Activated CD4-positive, alpha-beta memory T cell treated with anti-CD3 and anti-CD28 coated beads, Interleukin-2, amount 10 ng/mL, durations not matched to agents 7 days and 5 days (primary cell): ENCODE data around the gene FAM169A. TPM values are rescaled to one million over a fixed set of nuclear protein-coding genes. Genes with fewer than 3 reads are reported as not detected.
"Not testable (repeated sequence)": the region's sequence is repeated elsewhere in the genome, so short reads cannot be mapped to it uniquely, and the experiment has no call there.

Experiments used
- CTCF ChIA-PET: fragments of 350-600 bp; sonication (Branson Sonifier 250); formaldehyde crosslinking; loops from one replicate; lab custom pipeline; 2021; ENCODE audit warnings: antibody characterized with exemption, inconsistent platforms; lab: Charles Lee
- POLR2A ChIA-PET: fragments of 350-600 bp; sonication (Branson Sonifier 250); formaldehyde crosslinking; loops from one replicate; lab custom pipeline; 2021; ENCODE audit warnings: antibody characterized with exemption; lab: Charles Lee
- DNase-seq: peaks from one replicate; pipeline ENCODE4 v3.0.0-alpha.2; 2020
- H3K27ac Mint-ChIP-seq: one replicate; pipeline ENCODE4 v1.8.0; 2021; ENCODE audit warnings: mild to moderate bottlenecking, mixed read lengths
- H3K27me3 Mint-ChIP-seq: one replicate; pipeline ENCODE4 v1.8.0; 2021; ENCODE audit warnings: mixed read lengths
- H3K36me3 Mint-ChIP-seq: one replicate; pipeline ENCODE4 v1.8.0; 2021; ENCODE audit warnings: low read depth, mixed read lengths
- H3K4me1 Mint-ChIP-seq: one replicate; pipeline ENCODE4 v1.8.0; 2021; ENCODE audit warnings: mixed read lengths
- H3K4me3 Mint-ChIP-seq: one replicate; pipeline ENCODE4 v1.8.0; 2021; ENCODE audit warnings: mild to moderate bottlenecking, mixed read lengths
- H3K9me3 Mint-ChIP-seq: one replicate; pipeline ENCODE4 v1.8.0; 2021; ENCODE audit warnings: mixed read lengths
- total RNA-seq, 2 experiments: library from RNA; stranded (reverse); gene quantifications; one replicate each; pipeline ENCODE4 v1.2.3, GENCODE V29; 2021

The FAM169A gene
- total RNA-seq, 2 experiments from 2014 or later, result 3.5 to 4.6 TPM

- CTCF ChIA-PET, result interaction anchor here (1.0 to 1.9 kb wide), 5 partner anchors 8 to 146 kb away, joined by 3 to 6 read pairs (median 3); no protein-coding TSS in a partner anchor
- Mint-ChIP-seq H3K4me3 (peak overlapping the region; percentile 98), H3K9me3 (no peaks in the 10 kb centered on the region), H3K27me3 (no peaks in the 10 kb centered on the region), H3K4me1 (peaks cover 48% of the 10 kb centered on the region), H3K27ac (peak overlapping the region; percentile 95), H3K36me3 (peaks cover 38% of the 10 kb centered on the region)
- POLR2A ChIA-PET, result interaction anchor here (1.1 to 1.5 kb wide), 2 partner anchors 466 to 471 kb away, joined by 3 to 5 read pairs; partner anchors contain the start of gene ANKRD31
- no peak for DNase-seq
Measured at GRCh38 chr5:74765929-74766328, 100.3 kb downstream of the FAM169A start.

- peak overlapping the region; percentile 16 for H3K27ac Mint-ChIP-seq
- POLR2A ChIA-PET, result no interaction called here
- H3K4me1 Mint-ChIP-seq, result peaks cover 51% of the 10 kb centered on the region
- no peaks in the 10 kb centered on the region for H3K27me3 Mint-ChIP-seq
- CTCF ChIA-PET, result interaction anchor here (0.7 kb wide), 1 partner anchor 501 kb away, joined by 3 read pairs; no protein-coding TSS in a partner anchor
- no peak for DNase-seq
- peak overlapping the region; percentile 58 for H3K4me3 Mint-ChIP-seq
- no peaks in the 10 kb centered on the region for H3K9me3 Mint-ChIP-seq
- peaks cover 36% of the 10 kb centered on the region for H3K36me3 Mint-ChIP-seq
Measured at GRCh38 chr5:74765201-74765600, 101.0 kb downstream of the FAM169A start.

DNA sequence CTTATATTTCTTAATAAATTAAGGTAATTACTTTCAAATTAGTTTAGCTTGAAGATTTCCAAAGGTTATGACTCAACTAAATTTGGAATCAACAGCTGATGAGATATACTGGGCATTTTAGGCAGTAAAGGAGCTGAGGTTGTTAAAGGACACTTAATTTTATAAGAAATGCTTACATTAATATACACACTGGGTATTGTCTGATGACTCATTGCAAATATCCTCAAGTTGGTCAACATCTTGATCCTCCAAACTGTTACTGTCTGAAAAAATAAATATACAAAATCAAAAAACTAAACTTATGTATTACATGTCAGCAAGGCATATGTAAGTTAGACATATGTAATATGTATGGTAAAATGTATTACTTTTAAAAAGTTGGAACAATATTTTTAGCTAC lies 102.7 kb downstream of the FAM169A start:
- H3K4me3 Mint-ChIP-seq, result no peak overlapping the region
- H3K27ac Mint-ChIP-seq, result no peak overlapping the region
- ChIA-PET POLR2A (interaction anchor here (1.4 kb wide), 2 partner anchors 8 to 78 kb away, joined by 3 to 4 read pairs; partner anchors contain the start of gene HEXB), CTCF (interaction anchor here (1.4 kb wide), 2 partner anchors 10 to 155 kb away, joined by 3 read pairs; no protein-coding TSS in a partner anchor)
- DNase-seq, result no peak
- no peaks in the 10 kb centered on the region for H3K27me3 Mint-ChIP-seq
- H3K9me3 Mint-ChIP-seq, result no peaks in the 10 kb centered on the region
- peaks cover 47% of the 10 kb centered on the region for H3K4me1 Mint-ChIP-seq
- peaks cover 32% of the 10 kb centered on the region for H3K36me3 Mint-ChIP-seq

DNA sequence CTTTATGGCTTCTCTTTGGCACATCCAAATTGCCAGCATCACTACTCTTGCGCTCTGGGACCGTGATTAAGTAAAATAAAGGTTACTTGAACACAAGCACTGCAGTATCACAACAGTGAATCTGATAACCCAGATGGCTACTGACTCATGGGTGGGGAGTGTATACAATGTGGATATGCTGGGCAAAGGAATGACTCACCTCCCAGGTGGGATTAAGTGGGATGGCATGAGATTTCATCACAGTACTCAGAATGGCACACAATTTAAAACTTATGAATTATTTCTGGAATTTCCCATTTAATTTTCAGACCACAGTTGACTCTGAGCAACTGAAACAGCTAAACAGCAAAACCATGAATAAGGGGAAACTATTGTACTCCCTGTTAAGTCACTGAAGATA lies 103.6 kb downstream of the FAM169A start:
- POLR2A ChIA-PET, result interaction anchor here (1.4 kb wide), 1 partner anchor 9 kb away, joined by 3 read pairs; no protein-coding TSS in a partner anchor
- CTCF ChIA-PET, result interaction anchor here (1.4 kb wide), 1 partner anchor 156 kb away, joined by 3 read pairs; no protein-coding TSS in a partner anchor
- Mint-ChIP-seq H3K9me3 (no peaks in the 10 kb centered on the region), H3K4me1 (peaks cover 41% of the 10 kb centered on the region), H3K27me3 (no peaks in the 10 kb centered on the region), H3K36me3 (peaks cover 38% of the 10 kb centered on the region), H3K27ac (no peak overlapping the region), H3K4me3 (no peak overlapping the region)
- DNase-seq, result no peak

DNA sequence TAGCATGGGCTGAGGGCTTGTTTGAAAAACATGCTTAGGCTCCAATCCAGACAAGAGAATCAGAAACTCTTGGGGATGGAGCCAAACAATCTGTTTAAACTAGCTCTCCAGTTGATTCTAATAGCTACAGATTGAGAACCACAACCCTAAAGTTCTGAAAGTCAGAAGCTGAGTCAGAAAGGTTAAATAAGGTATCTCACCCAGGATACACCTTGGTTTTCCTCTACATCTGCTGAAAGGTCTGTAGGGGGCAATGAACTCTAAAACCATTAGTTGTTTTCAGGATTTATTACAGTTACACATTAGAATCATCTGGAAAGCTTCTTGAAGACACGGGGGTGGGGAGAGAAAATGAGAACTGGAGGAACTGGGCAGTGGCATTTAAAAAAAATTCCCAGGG lies 104.9 kb downstream of the FAM169A start:
- Mint-ChIP-seq H3K9me3 (peaks cover 5% of the 10 kb centered on the region), H3K27ac (no peak overlapping the region), H3K36me3 (peaks cover 35% of the 10 kb centered on the region), H3K4me3 (no peak overlapping the region), H3K4me1 (peaks cover 31% of the 10 kb centered on the region), H3K27me3 (no peaks in the 10 kb centered on the region)
- no peak for DNase-seq
- ChIA-PET POLR2A (no interaction called here), CTCF (no interaction called here)

DNA sequence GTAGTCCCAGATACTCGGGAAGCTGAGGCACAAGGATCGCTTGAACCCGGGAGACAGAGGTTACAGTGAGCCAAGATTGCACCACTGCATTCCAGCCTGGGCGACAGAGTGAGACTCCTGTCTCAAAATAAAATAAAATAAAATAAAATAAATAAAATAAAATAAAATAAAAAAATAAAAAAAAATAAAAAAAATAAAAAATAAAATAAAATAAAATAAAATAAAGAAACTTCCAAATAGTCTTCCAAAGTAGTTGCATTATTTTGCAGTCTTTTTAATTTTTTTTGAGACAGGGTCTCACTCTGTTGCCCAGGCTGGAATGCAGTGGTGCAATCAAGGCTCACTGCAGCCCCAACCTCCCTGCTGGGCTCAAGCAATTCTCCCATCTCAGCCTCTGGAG lies 117.4 kb downstream of the FAM169A start:
- CTCF ChIA-PET, DNase-seq, POLR2A ChIA-PET, H3K27ac Mint-ChIP-seq, H3K4me1 Mint-ChIP-seq, H3K4me3 Mint-ChIP-seq, H3K9me3 Mint-ChIP-seq, H3K27me3 Mint-ChIP-seq: not testable (repeated sequence)
- peaks cover 52% of the 10 kb centered on the region for H3K36me3 Mint-ChIP-seq

DNA sequence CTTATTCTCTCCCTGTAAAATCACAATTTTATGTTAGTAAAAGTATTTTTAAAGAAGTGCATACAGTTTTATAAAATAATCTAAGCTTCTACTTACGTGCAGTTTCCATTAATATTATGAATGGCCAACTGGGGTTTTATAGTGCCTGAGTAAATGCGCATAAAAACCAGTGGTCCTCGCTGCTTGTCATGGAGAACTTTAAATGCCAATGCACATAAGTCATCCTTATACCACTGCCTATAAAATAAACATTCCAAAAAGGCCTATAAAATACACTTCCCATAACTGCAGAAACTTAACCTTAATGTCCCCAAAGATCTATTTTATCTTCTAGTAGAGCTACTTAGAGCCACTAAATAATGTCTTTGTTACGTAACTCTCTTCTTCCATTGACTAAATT lies 127.8 kb downstream of the FAM169A start:
- Mint-ChIP-seq H3K27ac (no peak overlapping the region), H3K4me1 (no peaks in the 10 kb centered on the region), H3K27me3 (no peaks in the 10 kb centered on the region), H3K9me3 (no peaks in the 10 kb centered on the region), H3K4me3 (no peak overlapping the region), H3K36me3 (peaks cover 40% of the 10 kb centered on the region)
- ChIA-PET CTCF (interaction anchor here (0.6 kb wide), 1 partner anchor 14 kb away, joined by 3 read pairs; no protein-coding TSS in a partner anchor), POLR2A (interaction anchor here (1.5 to 1.8 kb wide), 2 partner anchors 12 to 53 kb away, joined by 3 to 7 read pairs; partner anchors contain the start of gene HEXB)
- DNase-seq, result no peak

GRCh38 chr5:74736759-74737158 lies 129.4 kb downstream of the FAM169A start:
- H3K4me3 Mint-ChIP-seq, result no peak overlapping the region
- ChIA-PET POLR2A (no interaction called here), CTCF (no interaction called here)
- no peak overlapping the region for H3K27ac Mint-ChIP-seq
- no peaks in the 10 kb centered on the region for H3K9me3 Mint-ChIP-seq
- no peak for DNase-seq
- H3K4me1 Mint-ChIP-seq, result no peaks in the 10 kb centered on the region
- H3K27me3 Mint-ChIP-seq, result no peaks in the 10 kb centered on the region
- peaks cover 42% of the 10 kb centered on the region for H3K36me3 Mint-ChIP-seq

Other genes with a start within 250 kb of the FAM169A start
- under 1 TPM; 0.43 to 0.73 TPM for gene ENC1, start 225.7 kb downstream of the FAM169A start, total RNA-seq
- 10 to 100 TPM; 86.7 to 87.6 TPM for gene HEXB, start 181.2 kb downstream of the FAM169A start, total RNA-seq
- gene GFM2, start 99.3 kb downstream of the FAM169A start, total RNA-seq, result 10 to 100 TPM; 20.8 to 21.5 TPM
- 10 to 100 TPM; 80.2 to 81.5 TPM for gene NSA2, start 99.1 kb downstream of the FAM169A start, total RNA-seq
- 1 to 10 TPM; 1.5 to 1.6 TPM for gene GCNT4, start 186.2 kb upstream of the FAM169A start, total RNA-seq